Cardiac muscle cell (in vitro differentiated cells and primary cell): ENCODE measurements around the gene CLMN. TPM values are rescaled to one million over a fixed set of nuclear protein-coding genes. Genes with fewer than 3 reads are reported as not detected.
"Not testable (repeated sequence)": the region's sequence is repeated elsewhere in the genome, so short reads cannot be mapped to it uniquely, and the experiment has no call there.

Experiments
- DNase-seq, 2 donors: peaks; one replicate each; pipeline versions ENCODE4 v3.0.0 to v3.0.0-alpha.2; 2010 to 2017; ENCODE audit warnings: low read depth in 1 of 2, low spot score in 1 of 2
- H3K27ac ChIP-seq: fragments of 200-600 bp; sonication (generic); 2 replicates; pipeline ENCODE4 v1.5.1; 2016
- H3K27me3 ChIP-seq: fragments of 200-600 bp; sonication (generic); 2 replicates; pipeline ENCODE4 v1.6.0; 2016; ENCODE audit warnings: control low read depth
- H3K36me3 ChIP-seq: fragments of 200-600 bp; sonication (generic); 2 replicates; pipeline ENCODE4 v1.5.1; 2016; ENCODE audit warnings: control low read depth
- H3K4me1 ChIP-seq: fragments of 200-600 bp; sonication (generic); 2 replicates; pipeline ENCODE4 v1.8.1; 2017; ENCODE audit warnings: low read depth, mild to moderate bottlenecking, mixed run types
- H3K4me3 ChIP-seq: fragments of 200-600 bp; sonication (generic); 2 replicates; pipeline ENCODE4 v1.5.1; 2016; ENCODE audit warnings: mild to moderate bottlenecking
- H3K9me3 ChIP-seq: fragments of 200-600 bp; sonication (generic); 2 replicates; pipeline ENCODE4 v1.5.1; 2017; ENCODE audit warnings: low read depth, mild to moderate bottlenecking, control low read depth
- CTCF ChIP-seq: IDR thresholded peaks from 2 replicates; pipeline ENCODE4 v1.5.1; 2012; ENCODE audit warnings: low read depth, mild to moderate bottlenecking, low read length
- polyA plus RNA-seq: library from polyadenylated mRNA; unstranded; fragments of >200 nt; fragmentation: Nextera tagmentation; extraction: Ambion mirVana; gene quantifications from 2 replicates; pipeline ENCODE4 v1.2.1, GENCODE V29; 2016
- total RNA-seq: library from RNA; depleted of rRNA; stranded (reverse); fragments of >200 nt; gene quantifications from 2 replicates; pipeline ENCODE4 v1.2.3, GENCODE V29; 2016

CLMN gene
- total and polyA plus RNA-seq, 2 experiments from 2014 or later, result 0.98 to 1.3 TPM

GRCh38 chr14:95204705-95205104, 115.0 kb downstream of the CLMN start:
- Histone ChIP-seq H3K9me3 (no peaks in the 10 kb centered on the region), H3K36me3 (no peaks in the 10 kb centered on the region), H3K4me3 (no peak overlapping the region), H3K27ac (no peak overlapping the region), H3K27me3 (peaks cover 35% of the 10 kb centered on the region), H3K4me1 (peaks cover 5% of the 10 kb centered on the region)
- DNase-seq, result no peak
- no peak for TF ChIP-seq CTCF

- H3K4me1 ChIP-seq, H3K27ac ChIP-seq, H3K4me3 ChIP-seq, H3K9me3 ChIP-seq, H3K36me3 ChIP-seq, DNase-seq: not testable (repeated sequence)
- peaks cover 44% of the 10 kb centered on the region for H3K27me3 ChIP-seq
Observed at GRCh38 chr14:95201745-95202144, 118.0 kb downstream of the CLMN start.

GRCh38 chr14:95200404-95200803, 119.3 kb downstream of the CLMN start:
- H3K36me3 ChIP-seq, result no peaks in the 10 kb centered on the region

GRCh38 chr14:95199298-95199983, 120.3 kb downstream of the CLMN start:
- Histone ChIP-seq H3K9me3 (no peaks in the 10 kb centered on the region), H3K4me3 (no peak overlapping the region), H3K4me1 (peaks cover 5% of the 10 kb centered on the region), H3K27me3 (peaks cover 61% of the 10 kb centered on the region), H3K27ac (no peak overlapping the region), H3K36me3 (no peaks in the 10 kb centered on the region)
- no peak for DNase-seq
- no peak for TF ChIP-seq CTCF

More at GRCh38 chr14:95200404-95200803, 119.3 kb downstream of the CLMN start:
- peaks cover 52% of the 10 kb centered on the region for H3K27me3 ChIP-seq
- H3K4me3 ChIP-seq, result no peak overlapping the region
- no peaks in the 10 kb centered on the region for H3K9me3 ChIP-seq
- no peak for TF ChIP-seq CTCF
- no peak overlapping the region for H3K27ac ChIP-seq
- peaks cover 5% of the 10 kb centered on the region for H3K4me1 ChIP-seq
- DNase-seq, result peak in 1 of 2 donors; percentile 85

- no peak for DNase-seq
- no peak for TF ChIP-seq CTCF
- no peak overlapping the region for H3K27ac ChIP-seq
Observed at GRCh38 chr14:95198320-95198719, 121.4 kb downstream of the CLMN start.

GRCh38 chr14:95197551-95197950, 122.2 kb downstream of the CLMN start:
- H3K9me3 ChIP-seq, result no peaks in the 10 kb centered on the region
- no peak for TF ChIP-seq CTCF
- H3K4me1 ChIP-seq, result peaks cover 5% of the 10 kb centered on the region
- no peak overlapping the region for H3K27ac ChIP-seq
- DNase-seq, result no peak
- no peak overlapping the region for H3K4me3 ChIP-seq
- no peaks in the 10 kb centered on the region for H3K36me3 ChIP-seq
- peaks cover 63% of the 10 kb centered on the region for H3K27me3 ChIP-seq

More at GRCh38 chr14:95198320-95198719, 121.4 kb downstream of the CLMN start:
- Histone ChIP-seq H3K4me3 (no peak overlapping the region), H3K9me3 (no peaks in the 10 kb centered on the region), H3K27me3 (peaks cover 64% of the 10 kb centered on the region), H3K36me3 (no peaks in the 10 kb centered on the region), H3K4me1 (peaks cover 5% of the 10 kb centered on the region)
